ENCODE data around the gene GPR119. TPM values are rescaled to one million over a fixed set of nuclear protein-coding genes. Genes with fewer than 3 reads are reported as not detected.

Gene GPR119
- total RNA-seq, 1 donor from 2014 or later = not detected

- TF ChIP-seq, protein P1, sequence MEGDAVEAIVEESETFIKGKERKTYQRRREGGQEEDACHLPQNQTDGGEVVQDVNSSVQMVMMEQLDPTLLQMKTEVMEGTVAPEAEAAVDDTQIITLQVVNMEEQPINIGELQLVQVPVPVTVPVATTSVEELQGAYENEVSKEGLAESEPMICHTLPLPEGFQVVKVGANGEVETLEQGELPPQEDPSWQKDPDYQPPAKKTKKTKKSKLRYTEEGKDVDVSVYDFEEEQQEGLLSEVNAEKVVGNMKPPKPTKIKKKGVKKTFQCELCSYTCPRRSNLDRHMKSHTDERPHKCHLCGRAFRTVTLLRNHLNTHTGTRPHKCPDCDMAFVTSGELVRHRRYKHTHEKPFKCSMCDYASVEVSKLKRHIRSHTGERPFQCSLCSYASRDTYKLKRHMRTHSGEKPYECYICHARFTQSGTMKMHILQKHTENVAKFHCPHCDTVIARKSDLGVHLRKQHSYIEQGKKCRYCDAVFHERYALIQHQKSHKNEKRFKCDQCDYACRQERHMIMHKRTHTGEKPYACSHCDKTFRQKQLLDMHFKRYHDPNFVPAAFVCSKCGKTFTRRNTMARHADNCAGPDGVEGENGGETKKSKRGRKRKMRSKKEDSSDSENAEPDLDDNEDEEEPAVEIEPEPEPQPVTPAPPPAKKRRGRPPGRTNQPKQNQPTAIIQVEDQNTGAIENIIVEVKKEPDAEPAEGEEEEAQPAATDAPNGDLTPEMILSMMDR (IDR thresholded peaks at IDR 0.05; ENCODE audit: unreplicated experiment) = no peak
- Mint-ChIP-seq H3K4me3 (peak within 1 kb of the TSS; percentile 83), H3K4me1 (peaks cover 7% of the 10 kb centered on the region), H3K9me3 (peaks cover 4% of the 10 kb centered on the region), H3K27me3 (ENCODE audit: low read depth) (peaks cover 25% of the 10 kb centered on the region), H3K27ac (peak within 1 kb of the TSS; percentile 93), H3K36me3 (peaks cover 10% of the 10 kb centered on the region)
- DNase-seq (ENCODE audit: low spot score in 2 of 2, unreplicated experiment in 2 of 2) = peak; percentile 50 to 73
Measured at GRCh38 chrX:130401415-130402207, 16.1 kb upstream of the GPR119 start, which contains the start of gene RBMX2. RBMX2 (plus strand) TSS chrX:130401987; CDS start chrX:130402033, 46 bp downstream.

GRCh38 chrX:130395341-130395740 is 9.9 kb upstream of the GPR119 start:
- TF ChIP-seq, protein P1 (IDR thresholded peaks at IDR 0.05; ENCODE audit: unreplicated experiment) = no peak
- Mint-ChIP-seq H3K4me1 (no peaks in the 10 kb centered on the region), H3K9me3 (no peaks in the 10 kb centered on the region), H3K4me3 (no peak overlapping the region), H3K36me3 (no peaks in the 10 kb centered on the region), H3K27me3 (ENCODE audit: low read depth) (peaks cover 50% of the 10 kb centered on the region), H3K27ac (no peak overlapping the region)
- DNase-seq (ENCODE audit: low spot score in 2 of 2, unreplicated experiment in 2 of 2) = no peak

- Mint-ChIP-seq H3K36me3 (no peaks in the 10 kb centered on the region), H3K4me3 (no peak overlapping the region), H3K4me1 (no peaks in the 10 kb centered on the region), H3K27ac (no peak overlapping the region), H3K27me3 (ENCODE audit: low read depth) (peaks cover 40% of the 10 kb centered on the region), H3K9me3 (peaks cover 3% of the 10 kb centered on the region)
- DNase-seq (ENCODE audit: low spot score in 2 of 2, unreplicated experiment in 2 of 2) = no peak
- TF ChIP-seq, protein P1 (IDR thresholded peaks at IDR 0.05; ENCODE audit: unreplicated experiment) = no peak
Measured at GRCh38 chrX:130393451-130394074, 8.1 kb upstream of the GPR119 start.

GRCh38 chrX:130386408-130386808 is 934 bp upstream of the GPR119 start:
- no peak overlapping the region for H3K4me3 Mint-ChIP-seq
- no peaks in the 10 kb centered on the region for H3K36me3 Mint-ChIP-seq
- peaks cover 16% of the 10 kb centered on the region for H3K9me3 Mint-ChIP-seq
- DNase-seq (ENCODE audit: low spot score in 2 of 2, unreplicated experiment in 2 of 2) = no peak
- H3K4me1 Mint-ChIP-seq = no peaks in the 10 kb centered on the region
- H3K27me3 Mint-ChIP-seq (ENCODE audit: low read depth) = peaks cover 26% of the 10 kb centered on the region
- TF ChIP-seq, protein P1 (IDR thresholded peaks at IDR 0.05; ENCODE audit: unreplicated experiment) = no peak
- no peak overlapping the region for H3K27ac Mint-ChIP-seq

- TF ChIP-seq, protein P1 (IDR thresholded peaks at IDR 0.05; ENCODE audit: unreplicated experiment) = no peak
- Mint-ChIP-seq H3K9me3 (peaks cover 8% of the 10 kb centered on the region), H3K4me1 (no peaks in the 10 kb centered on the region), H3K36me3 (no peaks in the 10 kb centered on the region), H3K4me3 (no peak overlapping the region), H3K27me3 (ENCODE audit: low read depth) (peaks cover 6% of the 10 kb centered on the region), H3K27ac (no peak overlapping the region)
- no peak for DNase-seq (ENCODE audit: low spot score in 2 of 2, unreplicated experiment in 2 of 2)
Measured at GRCh38 chrX:130378024-130378669, 7.3 kb downstream of the GPR119 start.
